Stimulated activated CD4-positive, alpha-beta T cell treated with anti-CD3 and anti-CD28 coated beads, Interleukin-15, amount 100 ng/mL, for 1 hour (primary cell): ENCODE data around the gene CES3.
"Not testable (repeated sequence)": the region's sequence is repeated elsewhere in the genome, so short reads cannot be mapped to it uniquely, and the experiment has no call there.

Source experiments
- DNase-seq, 2 donors: peaks; one replicate each; pipeline ENCODE4 v3.0.0-alpha.2; 2020; ENCODE audit warnings: low read depth in 1 of 2, low spot score in 1 of 2

Gene CES3

GRCh38 chr16:66946541-66946940 is 14.5 kb upstream of the CES3 start:
- no peak for DNase-seq

- DNase-seq = no peak
Measured at GRCh38 chr16:66946974-66947301, 14.1 kb upstream of the CES3 start.

- DNase-seq = peak; percentile 57 to 68
Measured at GRCh38 chr16:66947302-66948065, 13.6 kb upstream of the CES3 start.

GRCh38 chr16:66948134-66948836 is 12.8 kb upstream of the CES3 start:
- no peak for DNase-seq

- DNase-seq = no peak
Measured at GRCh38 chr16:66948837-66949225, 12.2 kb upstream of the CES3 start.

- DNase-seq = no peak
Measured at GRCh38 chr16:66949472-66949871, 11.6 kb upstream of the CES3 start.

GRCh38 chr16:66950437-66950836 is 10.6 kb upstream of the CES3 start:
- DNase-seq = no peak

GRCh38 chr16:66950971-66951790 is 9.9 kb upstream of the CES3 start:
- DNase-seq = no peak

- no peak for DNase-seq
Measured at GRCh38 chr16:66952430-66953110, 8.5 kb upstream of the CES3 start.

- no peak for DNase-seq
Measured at GRCh38 chr16:66953462-66954096, 7.5 kb upstream of the CES3 start.

- DNase-seq = peak; percentile 48 to 62
Measured at GRCh38 chr16:66954097-66954659, 6.9 kb upstream of the CES3 start.

- DNase-seq = not testable (repeated sequence)
Measured at GRCh38 chr16:66955363-66956153, 5.5 kb upstream of the CES3 start.

- DNase-seq = not testable (repeated sequence)
Measured at GRCh38 chr16:66956154-66956457, 5.0 kb upstream of the CES3 start.

GRCh38 chr16:66958857-66959703 is 2.0 kb upstream of the CES3 start:
- DNase-seq = no peak

- no peak for DNase-seq
Measured at GRCh38 chr16:66959704-66960161, 1.3 kb upstream of the CES3 start.

GRCh38 chr16:66960270-66960669 is 796 bp upstream of the CES3 start:
- no peak for DNase-seq

- no peak for DNase-seq
Measured at GRCh38 chr16:66961914-66962313, 848 bp downstream of the CES3 start.

- DNase-seq = no peak
Measured at GRCh38 chr16:66964049-66964448, 3.0 kb downstream of the CES3 start.

GRCh38 chr16:66968847-66969246 is 7.8 kb downstream of the CES3 start:
- DNase-seq = no peak
